Stimulated activated CD8-positive, alpha-beta memory T cell treated with anti-CD3 and anti-CD28 coated beads, Interleukin-12 subunit alpha, Interleukin-12 subunit beta, amount 100 ng/mL, for 1 hour (primary cell): ENCODE data around the gene SLC19A1.

ENCODE experiments used
- DNase-seq: peaks from one replicate; pipeline ENCODE4 v3.0.0-alpha.2; 2020; ENCODE audit warnings: low read depth

SLC19A1 gene

GRCh38 chr21:45467221-45467779, 74.9 kb downstream of the SLC19A1 start:
- no peak for DNase-seq

DNA sequence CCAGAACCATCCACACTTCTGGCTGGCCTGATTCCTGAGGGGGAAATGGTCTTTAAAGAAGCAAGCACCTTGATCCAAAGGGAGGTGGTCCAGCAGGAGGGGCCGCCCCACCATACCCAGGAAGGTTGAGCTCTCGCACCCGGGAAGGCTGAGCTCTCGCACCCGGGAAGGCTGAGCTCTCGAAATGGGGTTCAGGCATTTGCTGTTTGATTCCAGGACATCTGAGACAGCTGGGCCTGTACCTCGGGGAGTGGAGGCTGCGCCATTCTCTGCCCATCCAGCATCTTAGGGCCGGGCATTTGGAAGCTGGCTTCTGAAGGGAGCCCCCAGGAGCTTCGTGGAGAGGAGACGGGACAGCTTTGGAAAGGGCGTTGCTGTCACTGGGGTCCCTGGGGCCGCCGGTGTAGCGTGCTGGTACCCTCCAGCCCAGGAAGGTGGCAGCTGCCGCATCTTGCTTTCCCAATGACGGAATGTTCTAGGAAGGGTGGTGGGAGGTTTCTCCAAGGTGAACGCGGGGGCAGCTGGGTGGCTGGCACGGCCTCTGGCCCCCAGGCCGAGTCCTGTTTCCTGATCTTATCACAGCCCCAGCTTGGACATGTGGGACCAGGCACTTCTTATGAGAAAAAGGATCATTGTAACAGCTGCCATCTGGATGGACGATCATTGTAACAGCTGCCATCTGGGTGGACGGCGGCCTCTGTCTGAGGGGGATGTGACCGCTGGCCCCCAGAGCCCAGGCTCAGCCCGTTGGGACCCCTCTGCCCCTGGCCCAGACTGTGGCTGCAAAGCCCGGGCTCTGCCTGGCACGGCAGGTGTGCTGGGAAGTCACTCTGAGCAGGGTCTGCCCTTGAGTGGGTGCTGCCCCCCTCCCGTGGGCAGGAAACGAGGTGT, 75.7 kb downstream of the SLC19A1 start:
- DNase-seq: no peak

DNA sequence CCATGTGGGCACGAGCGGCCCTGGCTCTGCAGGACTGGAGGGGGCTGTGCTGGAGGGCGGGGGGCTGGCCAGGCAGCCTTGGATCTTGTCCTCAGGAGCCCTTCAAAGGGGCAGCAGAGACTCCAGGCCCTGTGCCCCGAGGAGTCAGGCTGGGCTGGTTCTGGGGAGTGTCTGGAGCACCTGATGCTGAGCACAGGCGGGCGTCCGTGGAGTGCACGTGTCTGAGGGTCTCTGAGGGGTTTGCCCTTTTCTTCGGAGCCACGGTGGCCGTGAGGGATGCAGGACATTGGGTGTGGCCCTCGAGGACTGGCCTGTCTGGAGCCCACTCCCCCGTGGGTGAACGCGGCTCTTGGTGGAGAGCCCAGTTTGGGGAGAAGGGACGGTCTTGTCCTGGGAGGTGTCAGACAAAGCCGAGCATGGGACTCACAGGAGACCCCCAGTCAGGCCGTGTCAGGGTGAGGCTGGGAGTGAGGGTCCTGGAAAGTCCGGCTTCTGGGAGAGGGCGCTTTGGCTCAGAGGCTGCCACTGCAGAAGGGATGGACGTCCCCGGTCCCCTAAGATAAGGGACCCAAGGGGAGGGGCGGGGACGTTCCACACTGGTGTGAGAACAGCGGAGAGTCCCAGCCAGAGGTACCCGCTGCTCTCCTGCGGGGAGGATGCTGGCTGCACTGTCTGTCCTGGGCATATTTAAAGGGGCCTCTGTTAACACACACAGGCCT, 76.5 kb downstream of the SLC19A1 start:
- DNase-seq: no peak

DNA sequence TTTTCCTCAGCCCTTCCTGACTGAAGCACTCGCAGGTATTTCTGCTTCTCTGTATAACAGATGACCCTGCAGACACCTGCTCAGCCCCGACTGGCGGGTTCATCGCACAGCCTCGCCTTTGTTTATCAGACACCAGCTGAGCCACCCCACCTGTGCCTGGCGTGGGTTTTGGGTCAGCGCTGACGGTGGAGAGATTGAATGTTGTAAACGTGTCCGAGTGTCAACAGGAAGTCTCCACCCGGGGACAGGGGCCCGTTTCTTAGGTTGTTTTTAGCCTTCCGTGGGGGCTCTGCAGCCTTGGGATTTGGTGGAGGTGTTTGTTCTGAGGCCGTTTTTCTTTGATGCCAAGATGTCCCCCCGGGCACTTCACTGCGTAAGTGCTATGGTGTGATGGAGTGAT, 77.1 kb downstream of the SLC19A1 start:
- no peak for DNase-seq

DNA sequence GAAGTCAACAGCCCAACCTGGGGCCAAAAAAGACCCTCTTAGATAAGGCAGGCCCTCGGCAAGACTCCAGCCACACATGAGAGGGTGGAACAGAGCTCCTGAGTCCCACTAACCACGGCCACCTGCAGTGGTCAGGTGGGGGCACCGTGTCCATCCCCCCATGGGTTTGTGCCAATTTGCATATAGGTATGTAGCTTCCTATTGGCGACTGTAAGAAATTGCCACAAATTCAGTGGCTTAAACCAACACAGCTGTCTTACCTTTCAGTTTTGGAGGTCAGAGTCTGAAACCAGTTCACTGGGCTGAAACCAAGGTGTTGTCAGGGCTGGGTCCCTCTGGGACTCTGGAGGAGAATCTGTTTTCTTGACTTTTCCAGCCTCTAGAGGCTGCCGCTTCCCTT, 77.9 kb downstream of the SLC19A1 start:
- DNase-seq: no peak

DNA sequence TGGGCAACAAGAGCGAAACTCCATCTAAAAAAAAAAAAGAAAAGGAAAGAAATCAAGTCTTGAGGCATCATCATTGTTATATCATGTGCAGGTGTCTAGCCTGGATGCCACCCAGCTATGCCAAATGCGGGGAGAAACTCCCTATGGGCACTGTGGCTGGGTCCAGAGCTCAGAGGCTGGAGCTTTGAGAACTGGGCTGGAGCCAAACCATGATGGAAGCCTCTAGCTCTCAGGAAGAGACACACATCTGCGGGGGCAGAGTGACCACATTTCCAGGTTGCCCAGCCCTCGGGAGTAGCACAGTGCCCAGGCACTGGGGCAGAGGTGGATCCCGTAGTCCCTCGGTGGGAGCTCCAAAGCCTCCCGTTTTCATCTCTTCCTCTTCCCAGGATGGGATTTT, 78.4 kb downstream of the SLC19A1 start:
- no peak for DNase-seq

- DNase-seq: no peak
These were observed 80.4 kb downstream of the SLC19A1 start for GRCh38 chr21:45461806-45462341.

DNA sequence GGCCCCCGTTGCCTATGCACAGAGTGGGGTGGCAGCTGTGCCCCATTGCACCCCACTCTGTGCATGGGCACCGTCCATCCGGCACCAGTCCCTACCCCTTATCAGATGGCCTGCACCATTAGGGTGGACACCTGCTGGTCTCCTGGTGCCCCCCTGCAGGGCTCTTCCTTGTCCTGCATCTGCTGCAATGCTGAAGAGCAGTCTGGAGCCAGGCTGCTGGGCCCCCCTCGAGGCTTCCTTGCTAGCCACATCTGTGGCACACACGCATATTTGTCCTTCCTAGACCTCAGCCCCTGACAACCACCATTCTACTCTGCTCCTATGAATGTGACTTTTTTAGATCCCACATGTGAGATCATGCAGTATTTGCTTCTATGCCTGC, 80.9 kb downstream of the SLC19A1 start:
- no peak for DNase-seq

GRCh38 chr21:45460611-45461368, 81.5 kb downstream of the SLC19A1 start:
- DNase-seq: no peak

- no peak for DNase-seq
These were observed 82.2 kb downstream of the SLC19A1 start for GRCh38 chr21:45460011-45460565.

DNA sequence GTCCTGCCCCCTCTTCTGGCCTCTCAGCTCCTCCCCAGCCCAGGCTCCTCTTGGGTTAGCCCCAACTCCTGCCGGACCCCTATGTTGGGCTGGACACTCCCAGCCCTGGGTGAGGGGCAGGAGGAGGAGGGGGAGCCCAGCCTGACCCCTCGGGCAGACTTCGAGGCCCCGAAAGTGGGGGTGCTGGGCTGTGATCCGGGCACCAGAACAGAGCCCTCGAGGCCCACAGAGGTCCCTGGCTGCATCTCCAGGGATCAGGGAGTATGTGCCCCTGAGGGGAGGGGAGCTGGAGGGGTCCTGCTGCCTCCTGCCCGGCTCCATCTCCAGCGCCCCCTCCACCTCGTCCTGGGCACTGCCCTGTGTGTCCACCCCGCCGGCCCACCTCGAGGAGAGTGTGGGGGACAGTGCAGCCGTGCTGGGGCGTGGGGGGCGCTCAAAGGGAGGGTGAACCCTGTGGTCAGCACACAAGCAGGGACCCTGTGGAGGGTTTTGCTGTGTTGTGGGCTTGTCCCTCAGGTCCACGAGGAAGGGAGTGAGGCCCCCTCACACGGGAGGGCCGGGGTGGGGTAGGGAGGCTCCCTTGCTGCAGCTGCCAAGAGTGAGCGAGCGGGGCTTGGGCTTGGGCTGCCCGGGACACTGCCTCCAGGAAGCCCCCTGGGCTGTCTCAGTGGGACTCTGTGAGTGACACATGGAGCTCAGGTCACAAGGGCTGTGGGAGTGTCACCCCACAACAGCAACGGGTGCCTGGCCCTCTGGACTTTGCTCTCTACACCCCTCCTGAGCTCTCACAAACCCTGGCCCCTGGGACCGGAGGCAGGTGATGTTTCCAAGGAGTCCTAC, 82.8 kb downstream of the SLC19A1 start:
- no peak for DNase-seq

GRCh38 chr21:45458281-45459170, 83.7 kb downstream of the SLC19A1 start:
- no peak for DNase-seq

DNA sequence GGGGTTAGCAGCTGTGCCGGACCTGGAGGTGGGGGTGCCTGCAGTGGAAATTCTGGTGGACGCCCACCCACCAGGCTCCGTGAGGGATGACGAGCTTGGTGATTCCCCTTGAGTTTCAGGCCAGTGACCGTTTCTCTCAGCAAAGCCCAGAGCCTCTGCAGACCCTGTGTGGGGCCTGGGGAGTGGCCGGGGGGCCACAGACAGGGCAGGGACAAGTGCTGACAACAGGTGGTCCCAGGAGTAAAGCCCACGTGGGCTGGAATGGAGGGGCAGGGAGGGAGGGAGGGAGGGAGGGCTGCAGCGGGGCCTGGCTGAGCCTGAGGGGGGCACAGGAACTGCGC, 84.4 kb downstream of the SLC19A1 start:
- DNase-seq: no peak

DNA sequence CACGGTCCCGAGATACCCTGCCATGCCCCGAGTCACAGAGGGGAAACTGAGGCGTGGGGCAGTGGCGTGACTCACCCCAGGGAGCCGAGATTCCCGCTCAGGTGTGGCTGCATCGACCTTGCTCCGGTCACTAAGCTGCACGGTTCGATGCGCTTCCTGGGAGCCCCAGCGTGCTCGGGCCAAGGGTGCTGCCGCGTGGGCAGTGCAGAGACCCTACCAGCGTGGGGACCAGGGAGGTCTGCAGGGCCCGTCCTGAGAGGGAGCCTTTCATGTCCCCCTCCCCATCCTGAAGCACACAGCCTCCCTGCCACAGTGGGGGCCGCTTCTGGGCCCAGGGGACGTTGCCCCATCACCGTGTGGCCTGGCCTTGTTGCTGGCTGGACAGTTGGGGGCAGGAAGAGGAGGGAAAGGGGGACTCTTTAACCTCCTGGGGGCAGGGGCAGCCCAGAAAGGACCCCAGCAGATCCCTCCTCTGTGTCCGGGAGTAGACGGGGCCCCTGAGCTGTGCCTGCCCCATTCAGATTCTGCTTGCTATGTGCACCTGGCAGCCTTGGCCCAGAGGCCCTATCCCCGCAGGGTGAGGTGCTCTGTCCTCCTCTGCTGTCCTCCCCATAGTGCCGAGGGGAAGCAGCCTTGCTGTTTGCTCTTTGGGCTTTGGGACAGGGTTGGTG, 84.9 kb downstream of the SLC19A1 start:
- DNase-seq: no peak

DNA sequence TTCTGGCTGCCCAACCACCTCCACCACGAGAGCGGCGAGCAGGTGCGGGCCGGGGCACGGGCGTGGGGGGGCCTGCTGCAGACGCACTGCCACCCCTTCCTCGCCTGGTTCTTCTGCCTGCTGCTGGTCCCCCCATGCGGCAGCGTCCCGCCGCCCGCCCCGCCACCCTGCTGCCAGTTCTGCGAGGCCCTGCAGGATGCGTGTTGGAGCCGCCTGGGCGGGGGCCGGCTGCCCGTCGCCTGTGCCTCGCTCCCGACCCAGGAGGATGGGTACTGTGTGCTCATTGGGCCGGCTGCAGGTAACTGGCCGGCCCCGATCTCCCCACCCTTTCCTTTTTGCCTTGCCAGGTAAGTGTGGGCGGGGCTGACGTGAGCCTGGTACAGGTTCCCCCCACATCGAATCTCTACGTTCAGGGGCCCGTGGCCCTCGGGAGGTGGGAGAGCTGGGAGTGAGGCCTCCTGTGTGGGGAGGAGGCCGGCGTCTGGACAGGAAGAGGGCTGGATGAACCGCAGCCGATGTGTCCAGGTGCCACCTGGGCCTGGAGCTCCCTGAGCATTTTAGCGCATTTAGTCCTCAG, 85.6 kb downstream of the SLC19A1 start:
- DNase-seq: no peak

- no peak for DNase-seq
These were observed 86.3 kb downstream of the SLC19A1 start for GRCh38 chr21:45455674-45456583.

- DNase-seq: no peak
These were observed 87.1 kb downstream of the SLC19A1 start for GRCh38 chr21:45454926-45455673.
